Fibroblast of pulmonary artery (primary cell): ENCODE measurements around the gene ASXL3.

ENCODE experiments used
- DNase-seq: peaks from one replicate; pipeline ENCODE4 v3.0.0-alpha.2; 2010; ENCODE audit warnings: low read depth
- H3K4me3 ChIP-seq: replicated peaks from 2 replicates; pipeline ENCODE4 v1.5.1; 2011; ENCODE audit warnings: low read depth, mild to moderate bottlenecking, control low read depth, low read length, moderate library complexity
- TF ChIP-seq, protein P1 (sequence below): IDR thresholded peaks from 2 replicates; pipeline ENCODE4 v1.5.1; 2011; ENCODE audit warnings: mild to moderate bottlenecking, control low read depth, low read length, inconsistent platforms; ENCODE audit errors: missing control alignments

The ASXL3 gene

DNA sequence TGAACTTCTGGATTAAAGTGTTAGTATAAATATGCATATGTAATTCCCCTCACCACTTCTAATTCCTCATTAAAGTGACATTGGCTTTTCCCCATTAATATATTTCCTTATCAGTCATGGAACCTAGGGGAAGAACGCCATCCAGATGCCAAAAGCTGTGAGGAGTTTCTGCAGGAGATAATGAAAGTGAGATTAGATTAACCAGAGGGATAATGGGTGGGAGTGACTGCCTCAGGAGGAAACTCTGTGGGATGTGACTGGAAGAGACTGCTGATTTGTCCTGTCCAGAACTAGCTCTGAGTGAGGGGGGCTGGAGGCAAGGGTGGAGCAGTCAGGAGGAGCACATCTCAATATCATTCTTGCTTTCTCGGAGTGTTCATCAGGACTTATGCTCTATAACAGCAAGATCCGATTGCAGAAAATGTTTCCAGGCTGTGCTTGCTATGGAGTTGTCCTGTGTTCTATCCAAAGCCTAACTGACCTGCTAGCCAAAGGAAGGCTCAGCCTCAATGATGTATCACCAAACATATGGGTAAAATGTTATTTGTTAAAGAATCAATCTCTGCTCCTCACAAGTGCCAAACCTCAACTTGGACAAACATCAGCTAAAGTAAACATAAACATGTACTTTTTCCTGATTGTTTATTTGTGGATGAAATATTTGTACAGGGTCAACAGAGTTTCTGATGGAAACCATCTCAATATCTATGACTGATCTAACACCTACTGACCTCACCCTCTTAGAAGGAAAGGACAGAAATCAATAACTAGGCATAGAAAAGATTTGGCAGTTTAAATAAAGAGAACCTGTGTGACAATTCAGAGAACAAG, 118.5 kb downstream of the ASXL3 start:
- TF ChIP-seq, protein P1, sequence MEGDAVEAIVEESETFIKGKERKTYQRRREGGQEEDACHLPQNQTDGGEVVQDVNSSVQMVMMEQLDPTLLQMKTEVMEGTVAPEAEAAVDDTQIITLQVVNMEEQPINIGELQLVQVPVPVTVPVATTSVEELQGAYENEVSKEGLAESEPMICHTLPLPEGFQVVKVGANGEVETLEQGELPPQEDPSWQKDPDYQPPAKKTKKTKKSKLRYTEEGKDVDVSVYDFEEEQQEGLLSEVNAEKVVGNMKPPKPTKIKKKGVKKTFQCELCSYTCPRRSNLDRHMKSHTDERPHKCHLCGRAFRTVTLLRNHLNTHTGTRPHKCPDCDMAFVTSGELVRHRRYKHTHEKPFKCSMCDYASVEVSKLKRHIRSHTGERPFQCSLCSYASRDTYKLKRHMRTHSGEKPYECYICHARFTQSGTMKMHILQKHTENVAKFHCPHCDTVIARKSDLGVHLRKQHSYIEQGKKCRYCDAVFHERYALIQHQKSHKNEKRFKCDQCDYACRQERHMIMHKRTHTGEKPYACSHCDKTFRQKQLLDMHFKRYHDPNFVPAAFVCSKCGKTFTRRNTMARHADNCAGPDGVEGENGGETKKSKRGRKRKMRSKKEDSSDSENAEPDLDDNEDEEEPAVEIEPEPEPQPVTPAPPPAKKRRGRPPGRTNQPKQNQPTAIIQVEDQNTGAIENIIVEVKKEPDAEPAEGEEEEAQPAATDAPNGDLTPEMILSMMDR = no peak
- H3K4me3 ChIP-seq = no peak overlapping the region
- no peak for DNase-seq

DNA sequence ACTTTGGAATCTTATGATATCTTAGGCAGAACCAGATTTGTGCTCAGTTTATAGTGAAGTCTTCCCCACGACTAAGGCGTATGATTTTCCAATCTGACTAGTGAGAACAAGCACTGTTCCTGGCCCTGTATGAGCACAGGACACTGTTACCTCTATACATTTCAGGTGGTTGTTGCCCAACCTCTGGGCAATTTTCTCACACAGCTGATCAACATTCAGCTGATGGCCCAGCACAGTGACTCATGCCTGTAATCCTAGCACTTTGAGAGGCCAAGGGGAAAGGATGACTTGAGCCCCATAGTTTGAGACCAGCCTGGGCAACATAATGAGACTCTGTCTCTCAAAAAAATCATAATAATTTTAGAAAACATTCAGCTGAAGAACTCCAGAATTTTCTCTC, 119.5 kb downstream of the ASXL3 start:
- TF ChIP-seq, protein P1 = no peak
- H3K4me3 ChIP-seq = no peak overlapping the region
- no peak for DNase-seq

DNA sequence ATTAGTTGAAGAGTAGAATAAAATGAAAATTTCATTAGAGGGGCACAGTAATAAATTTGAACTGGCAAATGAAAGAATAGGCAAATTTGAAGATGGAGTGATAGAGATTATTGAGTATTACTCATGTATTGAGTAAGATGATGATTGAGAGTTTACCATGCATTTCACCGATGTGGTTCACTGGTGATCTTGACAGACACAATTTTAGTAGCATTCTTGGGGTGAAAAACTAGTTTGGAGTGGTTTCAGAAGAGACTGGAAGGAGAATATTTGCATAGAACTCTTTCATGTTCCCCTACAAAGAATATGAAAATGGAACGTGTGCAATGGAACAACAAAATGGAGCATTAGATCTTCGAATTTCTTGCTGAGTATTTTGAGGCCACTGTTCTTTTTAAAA, 121.4 kb downstream of the ASXL3 start:
- H3K4me3 ChIP-seq = no peak overlapping the region
- no peak for DNase-seq
- TF ChIP-seq, protein P1 = no peak

DNA sequence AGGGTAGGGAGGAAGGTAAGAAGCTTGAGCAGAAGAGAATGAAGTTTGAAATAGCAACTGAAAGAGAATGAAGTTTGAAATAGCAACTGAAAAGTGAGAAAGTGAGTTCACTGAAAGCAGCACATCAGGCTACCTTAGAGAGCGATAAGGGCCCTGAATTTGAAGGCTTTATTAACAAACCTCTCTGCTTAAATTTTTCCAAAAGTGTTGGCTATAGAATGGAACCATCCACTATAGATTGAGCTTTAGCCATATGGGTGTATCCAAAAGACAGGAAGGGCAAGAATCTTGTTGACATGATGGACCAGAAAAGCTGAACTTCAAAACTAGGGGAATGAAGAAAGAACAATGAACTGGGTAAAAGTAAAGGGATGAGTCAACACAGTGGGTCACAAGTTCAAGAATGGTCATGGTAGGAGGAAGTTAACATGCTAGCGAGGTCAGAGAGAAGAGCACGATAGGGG, 122.5 kb downstream of the ASXL3 start:
- TF ChIP-seq, protein P1 = no peak
- no peak for DNase-seq
- no peak overlapping the region for H3K4me3 ChIP-seq

DNA sequence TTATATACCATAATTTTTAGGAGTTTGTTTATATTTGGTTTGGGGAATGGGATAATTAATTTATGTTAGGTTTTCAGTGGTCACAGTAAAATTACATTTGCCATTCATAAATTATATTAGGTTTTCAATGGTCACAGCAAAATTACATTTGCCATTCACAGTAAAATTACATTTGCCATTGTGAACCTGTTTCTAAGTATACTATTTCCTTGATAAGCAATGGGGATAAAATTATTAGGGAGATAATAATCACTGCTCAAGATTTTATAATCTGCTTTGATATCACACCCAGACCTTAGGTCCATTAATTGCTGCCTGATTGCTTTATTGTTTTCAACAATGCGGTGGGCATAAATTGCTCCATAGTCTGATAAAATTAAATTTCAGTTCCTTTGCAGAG, 124.6 kb downstream of the ASXL3 start:
- TF ChIP-seq, protein P1 = no peak
- DNase-seq = no peak
- H3K4me3 ChIP-seq = no peak overlapping the region

DNA sequence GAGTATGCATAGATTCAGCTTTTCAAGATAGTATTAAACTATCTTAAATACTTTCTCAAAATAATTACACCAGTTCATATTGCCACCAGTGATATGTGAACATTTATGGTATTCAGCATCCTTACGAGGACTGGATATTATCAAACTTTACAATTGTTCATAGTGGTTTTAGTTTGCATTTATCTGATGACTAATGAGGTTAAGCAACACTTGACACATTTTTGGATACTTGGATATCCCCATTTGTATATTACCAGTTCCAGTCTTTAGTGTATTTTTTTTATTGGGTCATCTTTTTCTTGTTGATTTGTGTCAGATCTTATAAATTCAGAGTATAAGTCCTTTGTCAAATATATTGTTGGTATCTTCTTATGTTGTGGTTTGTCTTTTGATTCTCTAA, 128.4 kb downstream of the ASXL3 start:
- TF ChIP-seq, protein P1 = no peak
- DNase-seq = peak; percentile 19
- H3K4me3 ChIP-seq = no peak overlapping the region

DNA sequence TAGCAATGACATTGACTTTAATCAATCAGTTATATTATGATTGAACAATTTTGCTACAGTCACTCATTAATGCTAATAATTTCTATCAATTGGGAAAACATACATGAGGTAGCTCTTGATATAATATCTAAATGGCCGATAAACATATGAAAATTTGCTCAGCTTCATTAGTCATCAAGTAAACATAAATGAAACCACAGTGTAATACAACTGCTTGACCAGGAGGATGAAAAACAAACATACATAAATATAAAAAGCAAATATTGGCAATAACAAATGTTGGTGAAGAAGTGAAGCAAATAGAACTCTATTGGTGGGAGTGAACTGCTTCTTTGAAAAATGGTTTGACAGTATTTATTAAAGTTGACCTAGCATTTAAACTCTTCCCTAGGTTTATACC, 130.9 kb downstream of the ASXL3 start:
- TF ChIP-seq, protein P1 = no peak
- DNase-seq = no peak
- no peak overlapping the region for H3K4me3 ChIP-seq
